ENCODE measurements around the gene THEM5. TPM values are rescaled to one million over a fixed set of nuclear protein-coding genes. Genes with fewer than 3 reads are reported as not detected.
A peak's percentile ranks its signal among the peaks of the same experiment; 100 is the strongest.
"Not testable (repeated sequence)": the region's sequence is repeated elsewhere in the genome, so short reads cannot be mapped to it uniquely, and the experiment has no call there.

THEM5 gene, protein sequence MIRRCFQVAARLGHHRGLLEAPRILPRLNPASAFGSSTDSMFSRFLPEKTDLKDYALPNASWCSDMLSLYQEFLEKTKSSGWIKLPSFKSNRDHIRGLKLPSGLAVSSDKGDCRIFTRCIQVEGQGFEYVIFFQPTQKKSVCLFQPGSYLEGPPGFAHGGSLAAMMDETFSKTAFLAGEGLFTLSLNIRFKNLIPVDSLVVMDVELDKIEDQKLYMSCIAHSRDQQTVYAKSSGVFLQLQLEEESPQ
- 0.18 to 0.61 TPM (median 0.19 TPM) in 3 replicates for polyA plus RNA-seq
- polyA plus RNA-seq (2011; ENCODE audit: low read depth): 6.4 TPM
- 0.10 TPM in 1 of 2 replicates, not detected in the other for polyA plus RNA-seq (2011; cell fraction: cytosol; rRNA removed)
- 0.33 TPM in 1 of 2 replicates, not detected in the other for polyA plus RNA-seq (2011; cell fraction: nucleus; rRNA removed)
- polyA plus RNA-seq (2012; ENCODE audit: low replicate concordance): 11.5 TPM in 1 of 2 replicates, not detected in the other
- polyA minus RNA-seq: 0.20 to 1.0 TPM (median 0.46 TPM) in 3 replicates
- not detected for polyA minus RNA-seq (2011; cell fraction: cytosol; rRNA and poly(A)+ RNA removed)
- not detected in 2 replicates for polyA minus RNA-seq (2011; cell fraction: nucleus; rRNA and poly(A)+ RNA removed)

DNA sequence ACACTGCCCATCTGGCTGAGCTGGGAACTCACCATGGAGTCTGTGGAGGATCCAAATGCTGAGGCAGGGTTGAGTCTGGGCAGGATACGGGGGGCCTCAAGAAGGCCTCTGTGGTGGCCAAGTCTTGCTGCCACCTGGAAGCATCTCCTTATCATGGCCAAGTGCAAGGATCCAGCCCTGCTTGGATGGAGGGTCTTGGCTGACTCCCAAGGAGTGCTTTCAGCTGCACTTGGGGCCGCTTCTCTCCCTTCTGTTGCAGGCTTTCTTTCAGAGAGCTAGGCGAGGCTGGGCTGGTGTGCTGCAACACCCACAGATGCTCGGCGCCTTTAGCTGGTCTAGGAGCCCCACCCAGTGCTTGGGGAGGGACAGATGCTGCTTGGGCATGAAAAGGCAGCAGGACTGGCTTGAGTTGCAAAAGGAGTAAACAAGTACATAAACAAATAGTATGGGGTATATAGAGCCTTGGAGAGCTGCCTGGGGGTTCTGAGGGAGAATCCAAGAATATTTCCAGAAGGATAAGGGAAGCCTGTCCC, at the start of gene THEM5:
TSS of gene THEM5 (minus strand) at position 302 of the 533 bp plus-strand sequence. CDS start at position 155, 147 bp downstream.
- Histone ChIP-seq H3K27me3 (ENCODE audit: control insufficient read depth, extremely low read depth, insufficient read depth, low read length) (peaks cover 8% of the 10 kb centered on the region), H3K9me3 (ENCODE audit: control insufficient read depth, low read depth, low read length) (no peaks in the 10 kb centered on the region), H2AFZ (ENCODE audit: control insufficient read depth, low read length) (no peak within 1 kb of the TSS), H3K79me2 (ENCODE audit: control insufficient read depth, insufficient read depth, low read length) (no peaks in the 10 kb centered on the region), H4K20me1 (ENCODE audit: control insufficient read depth, extremely low read depth, insufficient read depth, low read length) (no peaks in the 10 kb centered on the region), H3K9ac (ENCODE audit: control insufficient read depth, extremely low read depth, insufficient read depth, low read length) (no peak within 1 kb of the TSS), H3K4me2 (ENCODE audit: control insufficient read depth, extremely low read depth, insufficient read depth, low read depth, low read length) (no peak within 1 kb of the TSS), H3K27ac (ENCODE audit: control insufficient read depth, insufficient read depth, low read length) (no peak within 1 kb of the TSS), H3K36me3 (ENCODE audit: control insufficient read depth in 2 of 2, extremely low read depth in 1 of 2, insufficient read depth in 2 of 2, low read length in 2 of 2) (no peaks in the 10 kb centered on the region), H3K9me1 (ENCODE audit: control insufficient read depth, extremely low read depth, insufficient read depth, low read length) (no peaks in the 10 kb centered on the region), H3K4me3 (ENCODE audit: control insufficient read depth in 2 of 3, extremely low read depth in 1 of 3, insufficient read depth in 2 of 3, low read depth in 1 of 3, low read length in 3 of 3) (no peak within 1 kb of the TSS), H3K4me1 (ENCODE audit: control insufficient read depth, extremely low read depth, insufficient read depth, low read length) (peaks cover 12% of the 10 kb centered on the region)
- TF ChIP-seq, protein P1, sequence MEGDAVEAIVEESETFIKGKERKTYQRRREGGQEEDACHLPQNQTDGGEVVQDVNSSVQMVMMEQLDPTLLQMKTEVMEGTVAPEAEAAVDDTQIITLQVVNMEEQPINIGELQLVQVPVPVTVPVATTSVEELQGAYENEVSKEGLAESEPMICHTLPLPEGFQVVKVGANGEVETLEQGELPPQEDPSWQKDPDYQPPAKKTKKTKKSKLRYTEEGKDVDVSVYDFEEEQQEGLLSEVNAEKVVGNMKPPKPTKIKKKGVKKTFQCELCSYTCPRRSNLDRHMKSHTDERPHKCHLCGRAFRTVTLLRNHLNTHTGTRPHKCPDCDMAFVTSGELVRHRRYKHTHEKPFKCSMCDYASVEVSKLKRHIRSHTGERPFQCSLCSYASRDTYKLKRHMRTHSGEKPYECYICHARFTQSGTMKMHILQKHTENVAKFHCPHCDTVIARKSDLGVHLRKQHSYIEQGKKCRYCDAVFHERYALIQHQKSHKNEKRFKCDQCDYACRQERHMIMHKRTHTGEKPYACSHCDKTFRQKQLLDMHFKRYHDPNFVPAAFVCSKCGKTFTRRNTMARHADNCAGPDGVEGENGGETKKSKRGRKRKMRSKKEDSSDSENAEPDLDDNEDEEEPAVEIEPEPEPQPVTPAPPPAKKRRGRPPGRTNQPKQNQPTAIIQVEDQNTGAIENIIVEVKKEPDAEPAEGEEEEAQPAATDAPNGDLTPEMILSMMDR (optimal IDR thresholded peaks at IDR 0.05 in 1 of 3, IDR thresholded peaks at IDR 0.05 in 1 of 3, conservative IDR thresholded peaks at IDR 0.05 in 1 of 3; ENCODE audit: extremely low read depth in 1 of 3, insufficient read depth in 2 of 3, low read length in 3 of 3): peak in 1 of 3 experiments; percentile 33
- TF ChIP-seq EZH2 (IDR thresholded peaks at IDR 0.05; ENCODE audit: low read length): no peak
- FAIRE-seq (peak; percentile 39), DNase-seq (ENCODE audit: low read depth, low spot score) (no peak)
- dilution Hi-C loops (cut with MboI; ENCODE audit: extremely low pct_ligation_motif_present, low sequenced_read_pairs): no loop called here

DNA sequence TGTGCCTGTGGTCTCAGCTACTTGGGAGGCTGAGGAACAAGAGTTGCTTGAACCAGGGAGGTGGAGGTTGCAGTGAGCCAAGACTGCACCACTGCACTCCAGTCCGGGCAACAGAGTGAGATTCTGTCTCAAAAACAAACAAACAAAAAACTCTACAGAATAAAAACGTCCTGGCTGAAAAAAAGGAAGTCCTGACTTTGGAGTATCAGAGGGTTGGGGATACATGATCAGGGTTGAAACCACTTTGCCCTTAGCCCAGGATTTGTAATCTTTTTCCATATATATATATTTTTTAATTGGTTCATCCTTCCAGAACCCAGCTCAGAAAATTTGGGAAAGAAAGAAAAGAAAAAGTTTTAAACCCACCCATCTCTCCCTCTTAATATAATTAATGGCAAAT, 49.3 kb upstream of the THEM5 start:
- DNase-seq (ENCODE audit: low read depth, low spot score) (no peak), FAIRE-seq (no peak)
- peaks cover 10% of the 10 kb centered on the region for H3K9me3 ChIP-seq (ENCODE audit: control insufficient read depth, low read depth, low read length)
- peaks cover 0 to 2% of the 10 kb centered on the region in 2 experiments for H3K36me3 ChIP-seq (ENCODE audit: control insufficient read depth in 2 of 2, extremely low read depth in 1 of 2, insufficient read depth in 2 of 2, low read length in 2 of 2)
- no peak overlapping the region for H3K27ac ChIP-seq (ENCODE audit: control insufficient read depth, insufficient read depth, low read length)
- H3K79me2 ChIP-seq (ENCODE audit: control insufficient read depth, insufficient read depth, low read length): peaks cover 22% of the 10 kb centered on the region
- H4K20me1 ChIP-seq (ENCODE audit: control insufficient read depth, extremely low read depth, insufficient read depth, low read length): no peaks in the 10 kb centered on the region
- TF ChIP-seq EZH2 (IDR thresholded peaks at IDR 0.05; ENCODE audit: low read length): no peak
- TF ChIP-seq, protein P1 (optimal IDR thresholded peaks at IDR 0.05 in 1 of 3, IDR thresholded peaks at IDR 0.05 in 1 of 3, conservative IDR thresholded peaks at IDR 0.05 in 1 of 3; ENCODE audit: extremely low read depth in 1 of 3, insufficient read depth in 2 of 3, low read length in 3 of 3): no peak
- H3K4me2 ChIP-seq (ENCODE audit: control insufficient read depth, extremely low read depth, insufficient read depth, low read depth, low read length): no peak overlapping the region
- H3K4me3 ChIP-seq (ENCODE audit: control insufficient read depth in 2 of 3, extremely low read depth in 1 of 3, insufficient read depth in 2 of 3, low read depth in 1 of 3, low read length in 3 of 3): no peak overlapping the region
- dilution Hi-C loops (cut with MboI; ENCODE audit: extremely low pct_ligation_motif_present, low sequenced_read_pairs): no loop called here
- H2AFZ ChIP-seq (ENCODE audit: control insufficient read depth, low read length): no peak overlapping the region
- H3K9me1 ChIP-seq (ENCODE audit: control insufficient read depth, extremely low read depth, insufficient read depth, low read length): no peaks in the 10 kb centered on the region
- peaks cover 4% of the 10 kb centered on the region for H3K4me1 ChIP-seq (ENCODE audit: control insufficient read depth, extremely low read depth, insufficient read depth, low read length)
- H3K9ac ChIP-seq (ENCODE audit: control insufficient read depth, extremely low read depth, insufficient read depth, low read length): no peak overlapping the region
- H3K27me3 ChIP-seq (ENCODE audit: control insufficient read depth, extremely low read depth, insufficient read depth, low read length): no peaks in the 10 kb centered on the region

DNA sequence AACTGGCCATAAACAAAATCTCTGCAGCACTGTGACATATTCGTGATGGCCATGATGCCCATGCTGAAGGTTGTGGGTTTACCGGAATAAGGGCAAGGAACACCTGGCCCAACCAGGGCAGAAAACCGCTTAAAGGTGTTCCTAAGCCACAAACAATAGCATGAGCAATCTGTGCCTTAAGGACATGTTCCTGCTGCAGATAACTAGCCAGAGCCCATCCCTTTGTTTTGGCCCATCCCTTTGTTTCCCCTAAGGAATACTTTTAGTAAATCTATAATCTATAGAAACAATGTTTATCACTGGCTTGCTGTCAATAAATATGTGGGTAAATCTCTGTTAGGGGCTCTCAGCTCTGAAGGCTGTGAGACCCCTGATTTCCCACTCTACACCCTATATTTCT, 47.3 kb upstream of the THEM5 start:
- not testable (repeated sequence) for H3K4me1 ChIP-seq (ENCODE audit: control insufficient read depth, extremely low read depth, insufficient read depth, low read length); FAIRE-seq

More for the DNA sequence above, 47.3 kb upstream of the THEM5 start:
- H3K9me1 ChIP-seq (ENCODE audit: control insufficient read depth, extremely low read depth, insufficient read depth, low read length); H3K4me3 ChIP-seq (ENCODE audit: control insufficient read depth in 2 of 3, extremely low read depth in 1 of 3, insufficient read depth in 2 of 3, low read depth in 1 of 3, low read length in 3 of 3); dilution Hi-C loops (cut with MboI; ENCODE audit: extremely low pct_ligation_motif_present, low sequenced_read_pairs); H4K20me1 ChIP-seq (ENCODE audit: control insufficient read depth, extremely low read depth, insufficient read depth, low read length); H2AFZ ChIP-seq (ENCODE audit: control insufficient read depth, low read length); H3K4me2 ChIP-seq (ENCODE audit: control insufficient read depth, extremely low read depth, insufficient read depth, low read depth, low read length); H3K36me3 ChIP-seq (ENCODE audit: control insufficient read depth in 2 of 2, extremely low read depth in 1 of 2, insufficient read depth in 2 of 2, low read length in 2 of 2); DNase-seq (ENCODE audit: low read depth, low spot score); H3K27ac ChIP-seq (ENCODE audit: control insufficient read depth, insufficient read depth, low read length); H3K9me3 ChIP-seq (ENCODE audit: control insufficient read depth, low read depth, low read length); H3K27me3 ChIP-seq (ENCODE audit: control insufficient read depth, extremely low read depth, insufficient read depth, low read length); H3K9ac ChIP-seq (ENCODE audit: control insufficient read depth, extremely low read depth, insufficient read depth, low read length): not testable (repeated sequence)
- peaks cover 17% of the 10 kb centered on the region for H3K79me2 ChIP-seq (ENCODE audit: control insufficient read depth, insufficient read depth, low read length)
